ENCODE results near the gene DTNA.

- TF ChIP-seq CTCF (IDR thresholded peaks at IDR 0.05; ENCODE audit: low read length): no peak
- TF ChIP-seq EZH2 (IDR thresholded peaks at IDR 0.05; ENCODE audit: borderline replicate concordance, low read length): no peak
Measured at GRCh38 chr18:34880403-34880802, 170.3 kb downstream of the DTNA start.

Measured in OCI-LY1 (cell line).